ENCODE measurements around the gene TRIM45.
"Not testable (repeated sequence)": the region's sequence is repeated elsewhere in the genome, so short reads cannot be mapped to it uniquely, and the experiment has no call there.

TRIM45 gene

DNA sequence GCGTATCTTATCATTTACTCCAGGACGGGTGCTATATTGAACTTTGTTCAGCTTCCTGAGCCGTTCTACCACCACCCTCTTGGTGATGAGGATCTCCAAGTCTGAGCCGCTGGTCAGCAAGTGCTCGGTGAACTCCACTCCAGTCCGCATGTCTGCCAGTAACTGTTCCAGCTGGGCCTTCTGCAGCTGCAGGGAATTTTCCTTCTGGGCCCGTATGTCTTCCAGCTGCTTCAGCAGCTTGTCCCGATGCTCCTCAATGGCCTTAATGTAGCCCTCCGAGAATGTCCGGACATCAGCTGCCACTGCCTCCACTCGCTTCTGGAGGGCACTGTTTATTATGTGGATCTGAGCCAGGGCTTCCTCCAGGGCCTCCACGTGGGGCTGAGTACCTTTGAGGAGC is 3.4 kb downstream of the TRIM45 start:
- no peak overlapping the region for H3K27ac Mint-ChIP-seq
- H3K27me3 Mint-ChIP-seq: peaks cover 3% of the 10 kb centered on the region
- H3K4me3 Mint-ChIP-seq: no peak overlapping the region
- no peaks in the 10 kb centered on the region for H3K9me3 Mint-ChIP-seq (ENCODE audit: low read depth)
- H3K4me1 Mint-ChIP-seq (ENCODE audit: low read depth): peaks cover 9% of the 10 kb centered on the region
- no peaks in the 10 kb centered on the region for H3K36me3 Mint-ChIP-seq

DNA sequence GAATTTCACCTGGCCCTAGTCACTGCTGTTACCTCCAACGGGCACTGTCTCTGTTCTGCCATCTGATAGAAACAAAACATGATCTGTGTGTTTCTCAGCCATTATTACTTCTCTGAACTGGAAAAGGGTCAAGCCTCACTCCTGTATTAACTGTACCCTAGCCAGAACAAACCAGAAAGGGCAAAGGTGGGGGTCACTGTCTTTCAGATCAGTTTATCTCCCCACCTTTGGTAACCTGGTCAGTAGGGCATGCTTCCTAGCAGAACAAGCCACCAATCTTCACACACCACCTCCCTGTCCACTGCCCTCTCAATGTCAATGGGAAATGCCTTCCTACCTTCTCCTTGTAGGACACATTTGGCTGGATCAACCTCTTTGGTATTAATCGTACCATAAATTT is 3.9 kb downstream of the TRIM45 start:
- H3K4me3 Mint-ChIP-seq: no peak overlapping the region
- peaks cover 8% of the 10 kb centered on the region for H3K4me1 Mint-ChIP-seq (ENCODE audit: low read depth)
- no peaks in the 10 kb centered on the region for H3K9me3 Mint-ChIP-seq (ENCODE audit: low read depth)
- H3K36me3 Mint-ChIP-seq: no peaks in the 10 kb centered on the region
- no peak overlapping the region for H3K27ac Mint-ChIP-seq
- H3K27me3 Mint-ChIP-seq: peaks cover 3% of the 10 kb centered on the region

DNA sequence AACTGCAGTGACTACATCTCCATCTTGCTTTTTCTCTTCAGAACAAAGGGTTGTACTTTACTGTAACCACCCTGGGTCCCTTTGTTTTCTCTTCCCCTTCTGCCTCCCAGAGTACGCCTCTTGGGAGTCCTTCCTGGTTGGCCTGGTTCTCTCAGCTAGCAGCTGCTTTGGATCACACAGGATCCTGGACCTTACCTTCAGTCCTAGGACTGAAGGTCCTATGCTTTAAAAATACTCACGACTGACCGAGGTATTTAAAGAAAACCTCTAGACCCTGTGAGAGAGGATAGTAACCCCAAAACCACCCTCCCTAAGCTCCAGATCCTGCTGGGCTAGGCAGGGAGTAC is 4.8 kb downstream of the TRIM45 start:
- Mint-ChIP-seq H3K27ac (no peak overlapping the region), H3K4me1 (ENCODE audit: low read depth) (peaks cover 7% of the 10 kb centered on the region), H3K36me3 (no peaks in the 10 kb centered on the region), H3K9me3 (ENCODE audit: low read depth) (no peaks in the 10 kb centered on the region), H3K27me3 (peaks cover 3% of the 10 kb centered on the region), H3K4me3 (no peak overlapping the region)

DNA sequence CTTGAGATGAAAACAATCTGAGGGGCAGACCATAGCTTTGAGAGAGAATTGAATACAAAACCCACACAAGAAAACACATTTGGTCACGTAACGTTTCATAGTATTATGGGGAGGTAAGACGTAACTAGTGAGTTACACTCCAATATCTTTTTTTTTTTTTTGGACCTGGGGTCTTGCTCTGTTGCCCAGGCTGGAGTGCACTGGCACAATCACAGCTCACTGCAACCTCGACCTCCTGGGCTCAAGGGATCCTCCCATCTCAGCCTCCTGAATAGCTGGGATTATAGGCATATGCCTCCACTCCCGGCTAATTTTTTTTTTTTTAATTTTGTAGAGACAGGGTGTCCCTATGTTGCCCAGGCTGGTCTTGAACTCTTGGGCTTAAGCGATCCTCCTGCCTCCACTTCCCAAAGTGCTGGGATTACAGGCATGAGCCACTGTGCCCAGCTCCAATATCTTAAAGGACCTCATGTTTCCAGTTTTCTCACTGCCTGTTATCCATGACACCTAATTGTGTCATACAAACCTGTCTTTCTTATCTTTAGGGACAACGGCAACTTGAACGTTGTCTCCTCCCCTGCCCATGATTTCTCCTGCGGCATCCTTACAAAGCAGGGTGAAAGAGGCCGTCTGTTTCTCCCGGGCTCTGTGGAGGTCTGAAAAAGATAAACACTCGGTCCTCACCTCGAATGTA is 5.3 kb downstream of the TRIM45 start:
- Mint-ChIP-seq H3K36me3 (no peaks in the 10 kb centered on the region), H3K4me3 (no peak overlapping the region), H3K9me3 (ENCODE audit: low read depth) (no peaks in the 10 kb centered on the region), H3K27me3 (peaks cover 3% of the 10 kb centered on the region), H3K27ac (no peak overlapping the region), H3K4me1 (ENCODE audit: low read depth) (peaks cover 7% of the 10 kb centered on the region)

DNA sequence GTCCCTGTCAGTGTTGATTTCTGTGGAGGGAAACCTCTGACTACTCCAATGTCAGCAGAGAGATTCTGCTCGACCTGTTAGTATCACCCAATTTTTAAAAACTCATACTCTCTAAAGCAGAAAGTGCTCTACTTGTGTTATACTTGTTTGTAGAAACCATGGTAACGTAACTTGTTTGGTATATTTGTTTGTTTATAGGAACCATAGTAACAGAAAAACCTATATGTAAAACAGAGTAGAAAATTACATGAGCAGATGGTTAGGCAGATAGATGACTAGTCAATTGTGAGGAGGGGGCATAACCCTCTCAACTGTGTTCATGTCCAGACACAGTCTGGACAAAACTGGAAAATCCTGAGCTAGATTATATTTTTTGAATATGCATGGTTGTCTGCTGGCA is 6.7 kb downstream of the TRIM45 start:
- H3K4me1 Mint-ChIP-seq (ENCODE audit: low read depth): peaks cover 7% of the 10 kb centered on the region
- no peaks in the 10 kb centered on the region for H3K9me3 Mint-ChIP-seq (ENCODE audit: low read depth)

DNA sequence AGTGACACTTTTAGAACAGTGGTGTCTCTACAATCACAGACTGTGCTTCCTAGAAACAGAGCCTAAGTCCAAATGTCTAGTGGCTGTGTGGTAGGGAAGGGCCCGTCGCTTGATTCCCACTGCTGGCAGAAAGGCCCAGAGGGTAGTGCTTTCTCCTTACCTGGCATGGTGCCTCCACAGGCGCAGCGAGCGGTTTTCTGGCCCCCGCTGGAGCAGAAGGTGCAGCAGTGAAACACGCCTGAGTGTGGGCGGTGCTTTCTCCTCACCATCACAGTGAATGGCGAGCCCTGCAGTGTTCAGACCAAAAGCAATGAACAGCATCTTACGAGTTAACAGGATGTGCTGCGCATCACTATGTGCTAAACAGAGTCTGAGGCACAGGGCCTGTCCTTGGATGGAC is 8.3 kb downstream of the TRIM45 start:
- no peaks in the 10 kb centered on the region for H3K9me3 Mint-ChIP-seq (ENCODE audit: low read depth)
- H3K27me3 Mint-ChIP-seq: no peaks in the 10 kb centered on the region
- H3K4me3 Mint-ChIP-seq: no peak overlapping the region
- H3K36me3 Mint-ChIP-seq: peaks cover 3% of the 10 kb centered on the region
- H3K27ac Mint-ChIP-seq: no peak overlapping the region
- H3K4me1 Mint-ChIP-seq (ENCODE audit: low read depth): peaks cover 12% of the 10 kb centered on the region

More for the DNA sequence above, 6.7 kb downstream of the TRIM45 start:
- no peaks in the 10 kb centered on the region for H3K36me3 Mint-ChIP-seq
- H3K27ac Mint-ChIP-seq: no peak overlapping the region
- H3K27me3 Mint-ChIP-seq: no peaks in the 10 kb centered on the region
- H3K4me3 Mint-ChIP-seq: no peak overlapping the region

DNA sequence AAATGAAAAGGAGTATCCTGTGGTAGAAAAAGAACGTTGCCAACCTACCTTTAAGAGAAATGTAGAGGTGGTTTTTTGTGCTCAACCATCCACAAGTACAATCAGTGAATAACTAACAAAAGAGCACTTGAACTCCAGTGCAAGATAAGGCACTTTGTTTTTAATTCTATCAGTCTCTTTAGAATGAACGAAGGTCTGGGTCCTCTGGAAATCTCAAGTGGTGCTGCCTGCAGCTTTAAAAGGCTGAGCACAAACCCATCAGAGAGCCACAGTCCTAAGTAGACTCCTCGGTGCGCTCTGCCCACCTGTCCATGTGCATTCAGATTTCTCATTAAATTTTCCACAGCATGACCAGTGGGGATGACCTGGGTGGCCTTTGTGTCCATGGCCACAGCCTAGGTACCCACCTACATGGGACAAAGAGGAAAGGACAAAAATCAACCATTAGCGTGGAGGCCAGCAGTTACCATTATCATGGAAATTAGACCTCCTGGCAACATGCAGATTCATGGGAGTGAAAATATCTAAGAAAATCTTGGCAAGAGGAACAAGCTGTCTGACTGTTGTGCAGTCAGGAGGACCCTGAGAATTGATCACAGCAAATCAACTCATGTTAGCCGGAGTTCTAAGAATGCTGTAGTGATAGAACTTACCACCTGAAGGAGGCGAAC is 9.4 kb downstream of the TRIM45 start:
- H3K4me3 Mint-ChIP-seq: no peak overlapping the region
- H3K9me3 Mint-ChIP-seq (ENCODE audit: low read depth): no peaks in the 10 kb centered on the region
- H3K27ac Mint-ChIP-seq: no peak overlapping the region
- H3K36me3 Mint-ChIP-seq: peaks cover 5% of the 10 kb centered on the region
- H3K4me1 Mint-ChIP-seq (ENCODE audit: low read depth): peaks cover 12% of the 10 kb centered on the region
- no peaks in the 10 kb centered on the region for H3K27me3 Mint-ChIP-seq

DNA sequence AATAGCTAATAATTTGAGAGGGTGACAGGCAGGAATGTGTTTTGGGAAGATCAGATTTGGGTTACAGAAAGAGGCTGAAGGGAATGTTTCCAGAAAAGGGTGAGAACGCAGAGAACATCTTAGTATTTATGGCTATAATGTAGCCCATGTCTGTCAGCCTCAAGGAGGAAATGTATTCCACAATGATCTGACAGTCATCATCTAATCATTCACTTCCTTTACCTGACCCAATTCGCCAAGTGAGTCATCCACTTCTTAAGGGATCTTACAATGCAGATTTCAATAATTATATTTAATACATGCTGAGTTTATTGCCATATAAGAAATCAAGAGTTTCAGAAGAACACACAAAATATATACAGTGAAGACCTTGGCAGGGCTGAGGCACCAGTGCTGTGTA is 10.8 kb downstream of the TRIM45 start:
- H3K27ac Mint-ChIP-seq: no peak overlapping the region
- H3K36me3 Mint-ChIP-seq: peaks cover 11% of the 10 kb centered on the region
- H3K4me1 Mint-ChIP-seq (ENCODE audit: low read depth): peaks cover 12% of the 10 kb centered on the region
- no peaks in the 10 kb centered on the region for H3K27me3 Mint-ChIP-seq
- H3K4me3 Mint-ChIP-seq: no peak overlapping the region
- H3K9me3 Mint-ChIP-seq (ENCODE audit: low read depth): no peaks in the 10 kb centered on the region

DNA sequence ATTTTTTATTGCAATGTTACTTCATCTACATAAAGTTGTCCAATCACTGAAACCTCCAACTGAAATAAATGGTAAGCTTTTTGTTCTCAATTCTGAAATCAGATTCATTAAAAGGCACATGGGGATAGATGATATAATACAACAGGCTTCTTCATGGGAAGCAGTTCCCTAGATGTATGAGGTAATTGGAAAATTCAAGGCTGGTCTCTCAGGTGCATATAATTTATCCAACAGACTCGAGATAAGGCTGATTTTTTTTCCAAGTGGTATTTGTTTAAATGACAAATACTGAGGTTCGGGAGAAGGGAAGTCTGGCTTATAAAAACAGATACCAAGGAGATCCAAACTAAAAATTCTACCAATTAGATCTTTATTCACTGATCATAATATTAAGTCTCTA is 14.2 kb downstream of the TRIM45 start:
- H3K4me3 Mint-ChIP-seq: no peak overlapping the region
- H3K4me1 Mint-ChIP-seq (ENCODE audit: low read depth): peaks cover 12% of the 10 kb centered on the region
- no peaks in the 10 kb centered on the region for H3K27me3 Mint-ChIP-seq
- H3K36me3 Mint-ChIP-seq: peaks cover 20% of the 10 kb centered on the region
- no peak overlapping the region for H3K27ac Mint-ChIP-seq
- no peaks in the 10 kb centered on the region for H3K9me3 Mint-ChIP-seq (ENCODE audit: low read depth)

DNA sequence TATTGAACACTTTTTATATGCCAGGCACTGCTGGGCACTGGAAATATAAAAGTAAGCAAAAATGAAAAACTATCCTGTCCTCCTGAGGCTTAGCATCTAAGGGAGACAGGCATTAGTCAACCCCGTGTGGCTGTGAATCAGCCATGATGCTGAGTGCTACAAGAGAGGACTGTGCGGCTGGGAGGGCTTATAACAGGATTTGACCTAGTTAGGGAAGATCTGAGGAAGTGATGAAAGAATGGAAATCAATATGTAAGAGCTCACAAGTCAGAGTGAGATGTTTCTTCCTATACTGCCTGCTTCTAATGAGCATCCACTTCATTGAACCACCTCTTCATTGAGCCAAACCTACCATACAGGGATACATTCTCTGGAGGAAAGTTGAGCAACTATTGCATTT is 15.1 kb downstream of the TRIM45 start:
- Mint-ChIP-seq H3K27ac (no peak overlapping the region), H3K36me3 (peaks cover 23% of the 10 kb centered on the region), H3K9me3 (ENCODE audit: low read depth) (no peaks in the 10 kb centered on the region), H3K4me3 (no peak overlapping the region), H3K27me3 (no peaks in the 10 kb centered on the region), H3K4me1 (ENCODE audit: low read depth) (peaks cover 14% of the 10 kb centered on the region)

DNA sequence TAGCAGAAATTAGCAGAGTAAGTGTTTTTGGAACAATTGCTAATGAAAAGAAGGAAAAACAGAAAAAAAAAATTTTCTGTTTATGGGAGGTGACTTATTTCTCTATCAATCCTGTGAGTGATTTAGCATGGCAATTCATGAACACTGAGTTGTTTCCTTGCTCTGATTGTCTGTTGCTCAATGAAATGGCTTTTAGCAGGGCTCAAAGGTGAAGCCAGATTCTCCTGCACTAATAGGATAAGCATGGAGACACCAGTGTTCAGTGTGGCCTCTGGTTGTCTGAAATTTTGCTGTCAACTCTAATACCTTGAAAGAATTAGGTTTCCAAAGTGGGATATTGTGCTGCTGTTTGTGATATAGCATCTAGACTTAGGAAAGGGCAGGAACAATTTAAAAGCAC is 15.8 kb downstream of the TRIM45 start:
- H3K27me3 Mint-ChIP-seq: no peaks in the 10 kb centered on the region
- peaks cover 28% of the 10 kb centered on the region for H3K36me3 Mint-ChIP-seq
- peaks cover 10% of the 10 kb centered on the region for H3K4me1 Mint-ChIP-seq (ENCODE audit: low read depth)
- no peaks in the 10 kb centered on the region for H3K9me3 Mint-ChIP-seq (ENCODE audit: low read depth)
- H3K4me3 Mint-ChIP-seq: no peak overlapping the region
- H3K27ac Mint-ChIP-seq: no peak overlapping the region

DNA sequence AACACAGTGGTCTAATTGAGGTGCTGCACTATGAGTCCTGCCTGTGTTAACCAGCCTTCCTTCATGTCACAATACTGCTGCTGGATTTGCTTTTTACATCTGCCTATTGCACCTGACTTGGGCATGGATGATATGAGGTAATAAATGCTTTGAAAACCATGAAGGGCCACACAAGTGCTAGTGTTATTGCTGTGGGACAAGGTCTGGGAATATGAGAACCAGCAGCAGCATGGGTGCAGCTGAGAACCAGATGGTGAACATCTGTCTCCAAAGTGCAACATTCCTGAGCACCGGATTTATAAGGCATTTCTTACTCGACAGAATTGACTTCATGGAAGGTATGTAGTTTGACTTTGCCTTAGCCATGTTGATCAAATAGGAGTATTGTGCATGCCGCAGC is 16.6 kb downstream of the TRIM45 start:
- Mint-ChIP-seq H3K4me3 (no peak overlapping the region), H3K4me1 (ENCODE audit: low read depth) (peaks cover 9% of the 10 kb centered on the region), H3K27me3 (no peaks in the 10 kb centered on the region), H3K27ac (no peak overlapping the region), H3K9me3 (ENCODE audit: low read depth) (no peaks in the 10 kb centered on the region), H3K36me3 (peaks cover 35% of the 10 kb centered on the region)

DNA sequence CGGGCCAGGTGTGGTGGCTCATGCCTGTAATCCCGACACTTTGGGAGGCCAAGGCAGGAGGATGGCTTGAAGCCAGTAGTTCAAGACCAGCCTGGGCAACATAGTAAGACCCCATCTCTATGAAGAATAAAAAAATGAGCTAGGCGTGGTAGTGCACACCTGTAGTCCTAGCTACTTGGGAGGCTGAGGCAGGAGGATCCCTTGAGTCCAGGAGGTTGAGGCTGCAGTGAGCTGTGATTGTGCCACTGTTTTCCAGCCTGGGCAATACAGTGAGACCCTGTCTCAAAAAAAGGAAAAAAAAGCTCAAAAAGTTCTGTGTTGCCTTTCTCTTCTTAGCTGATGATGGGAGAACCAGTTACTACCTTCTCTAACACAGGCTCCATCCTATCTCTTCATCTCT is 19.7 kb downstream of the TRIM45 start:
- H3K4me1 Mint-ChIP-seq (ENCODE audit: low read depth); H3K27me3 Mint-ChIP-seq; H3K4me3 Mint-ChIP-seq; H3K27ac Mint-ChIP-seq; H3K9me3 Mint-ChIP-seq (ENCODE audit: low read depth): not testable (repeated sequence)
- H3K36me3 Mint-ChIP-seq: peaks cover 46% of the 10 kb centered on the region

DNA sequence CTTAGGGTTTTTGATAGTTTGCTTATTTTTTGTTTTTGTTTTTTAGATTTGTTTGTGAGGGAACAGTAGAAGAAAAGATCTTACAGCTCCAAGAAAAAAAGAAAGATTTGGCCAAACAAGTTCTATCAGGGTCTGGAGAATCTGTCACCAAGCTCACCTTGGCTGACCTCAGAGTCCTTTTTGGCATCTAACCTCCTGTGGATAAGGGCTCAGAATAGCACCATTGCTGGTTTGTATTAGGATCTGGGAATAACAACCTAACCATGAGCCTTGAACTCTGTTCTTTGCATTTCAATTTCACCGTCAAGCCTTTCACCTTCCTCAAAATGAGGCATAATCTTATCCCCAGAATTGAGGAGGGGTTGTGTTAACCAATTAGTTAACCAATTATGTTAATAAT is 20.2 kb downstream of the TRIM45 start:
- no peaks in the 10 kb centered on the region for H3K27me3 Mint-ChIP-seq
- H3K4me1 Mint-ChIP-seq (ENCODE audit: low read depth): peaks cover 3% of the 10 kb centered on the region
- no peak overlapping the region for H3K27ac Mint-ChIP-seq
- H3K36me3 Mint-ChIP-seq: peaks cover 47% of the 10 kb centered on the region
- no peak overlapping the region for H3K4me3 Mint-ChIP-seq
- no peaks in the 10 kb centered on the region for H3K9me3 Mint-ChIP-seq (ENCODE audit: low read depth)

DNA sequence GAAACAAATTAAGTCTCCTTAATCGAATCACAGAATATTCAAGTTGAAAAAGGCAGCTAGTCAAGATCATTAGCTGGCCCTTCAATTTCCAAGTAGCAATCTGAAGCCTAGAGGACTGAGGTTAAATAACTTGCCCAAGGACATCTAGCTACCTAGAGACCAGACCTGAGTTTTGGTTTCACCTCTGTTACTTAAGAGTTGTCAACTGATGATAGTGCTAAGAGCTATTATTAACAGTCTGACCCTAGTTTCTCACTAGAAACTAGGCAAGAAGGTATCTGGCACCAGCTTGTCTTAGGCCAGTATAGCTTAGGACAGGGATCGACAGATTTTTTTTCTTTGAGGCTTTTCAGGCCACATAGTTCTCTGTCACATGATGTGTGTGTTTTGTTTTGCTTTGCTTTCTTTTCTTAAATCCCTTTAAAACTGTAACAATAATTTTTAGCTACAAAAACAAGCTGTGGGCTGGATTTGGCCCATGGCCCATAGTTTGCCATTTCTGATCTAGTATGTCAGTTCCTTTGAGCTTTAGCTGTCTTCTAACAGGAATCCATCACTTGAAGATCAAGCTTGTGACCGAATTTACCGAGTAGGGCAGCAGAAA is 23.2 kb downstream of the TRIM45 start:
- H3K9me3 Mint-ChIP-seq (ENCODE audit: low read depth): no peaks in the 10 kb centered on the region
- H3K4me3 Mint-ChIP-seq: no peak overlapping the region
- H3K4me1 Mint-ChIP-seq (ENCODE audit: low read depth): peaks cover 12% of the 10 kb centered on the region
- H3K27me3 Mint-ChIP-seq: no peaks in the 10 kb centered on the region
- peaks cover 51% of the 10 kb centered on the region for H3K36me3 Mint-ChIP-seq
- no peak overlapping the region for H3K27ac Mint-ChIP-seq

DNA sequence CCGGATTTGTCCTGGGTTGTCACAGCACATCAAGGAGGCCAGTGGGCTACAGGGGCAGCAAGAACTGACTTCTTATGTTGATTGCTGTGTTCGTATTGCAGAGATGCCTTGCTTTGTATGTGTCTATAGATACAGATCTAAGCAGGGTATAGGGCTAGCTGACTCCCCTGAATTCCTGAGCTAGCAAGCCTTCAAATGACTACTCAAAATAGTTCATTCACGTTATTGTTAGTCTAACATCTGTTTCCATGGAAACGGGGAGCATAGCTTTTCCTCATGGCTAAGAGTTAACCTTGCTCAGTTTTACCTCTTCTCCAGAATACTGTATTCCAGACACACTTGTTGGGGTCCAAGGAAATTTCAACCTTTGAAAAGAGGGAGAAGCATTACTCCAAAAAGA is 24.1 kb downstream of the TRIM45 start:
- Mint-ChIP-seq H3K4me3 (no peak overlapping the region), H3K9me3 (ENCODE audit: low read depth) (no peaks in the 10 kb centered on the region), H3K27ac (no peak overlapping the region), H3K4me1 (ENCODE audit: low read depth) (peaks cover 21% of the 10 kb centered on the region), H3K27me3 (no peaks in the 10 kb centered on the region), H3K36me3 (peaks cover 51% of the 10 kb centered on the region)
